ENCODE data around the gene ZNF79. TPM values are rescaled to one million over a fixed set of nuclear protein-coding genes. Genes with fewer than 3 reads are reported as not detected.

Gene ZNF79
- total RNA-seq, 1 donor = 11.9 TPM

- Histone ChIP-seq H3K27me3 (ENCODE audit: insufficient read depth, low read length) (peaks cover 48% of the 10 kb centered on the region), H3K4me1 (ENCODE audit: insufficient read depth, low read length) (peaks cover 11% of the 10 kb centered on the region), H3K27ac (ENCODE audit: low read depth, low read length) (peak overlapping the region; percentile 35), H3K79me2 (ENCODE audit: insufficient read depth, low read length) (no peaks in the 10 kb centered on the region), H3K36me3 (ENCODE audit: insufficient read depth, low read length) (no peaks in the 10 kb centered on the region), H3K9me3 (ENCODE audit: low read depth, low read length) (no peaks in the 10 kb centered on the region), H2AFZ (ENCODE audit: low read length) (no peak overlapping the region), H4K20me1 (ENCODE audit: insufficient read depth, low read length) (no peaks in the 10 kb centered on the region), H3K4me2 (ENCODE audit: insufficient read depth, low read length) (peak overlapping the region; percentile 66), H3K4me3 (ENCODE audit: insufficient read depth, low read length) (no peak overlapping the region)
- peak; percentile 31 for DNase-seq (ENCODE audit: insufficient read length, low spot score, missing footprints)
- TF ChIP-seq CTCF (IDR thresholded peaks at IDR 0.05; ENCODE audit: extremely low read depth, low read depth, low read length) = no peak
Observed at GRCh38 chr9:127388856-127389238, 35.3 kb upstream of the ZNF79 start.

- Histone ChIP-seq H3K4me3 (ENCODE audit: insufficient read depth, low read length) (no peak overlapping the region), H3K27me3 (ENCODE audit: insufficient read depth, low read length) (peaks cover 40% of the 10 kb centered on the region), H3K79me2 (ENCODE audit: insufficient read depth, low read length) (no peaks in the 10 kb centered on the region), H4K20me1 (ENCODE audit: insufficient read depth, low read length) (no peaks in the 10 kb centered on the region), H2AFZ (ENCODE audit: low read length) (no peak overlapping the region), H3K9me3 (ENCODE audit: low read depth, low read length) (no peaks in the 10 kb centered on the region), H3K4me1 (ENCODE audit: insufficient read depth, low read length) (peaks cover 11% of the 10 kb centered on the region), H3K36me3 (ENCODE audit: insufficient read depth, low read length) (no peaks in the 10 kb centered on the region), H3K27ac (ENCODE audit: low read depth, low read length) (no peak overlapping the region), H3K4me2 (ENCODE audit: insufficient read depth, low read length) (no peak overlapping the region)
- DNase-seq (ENCODE audit: insufficient read length, low spot score, missing footprints) = peak; percentile 25
- no peak for TF ChIP-seq CTCF (IDR thresholded peaks at IDR 0.05; ENCODE audit: extremely low read depth, low read depth, low read length)
Observed at GRCh38 chr9:127389381-127390247, 34.6 kb upstream of the ZNF79 start.

DNA sequence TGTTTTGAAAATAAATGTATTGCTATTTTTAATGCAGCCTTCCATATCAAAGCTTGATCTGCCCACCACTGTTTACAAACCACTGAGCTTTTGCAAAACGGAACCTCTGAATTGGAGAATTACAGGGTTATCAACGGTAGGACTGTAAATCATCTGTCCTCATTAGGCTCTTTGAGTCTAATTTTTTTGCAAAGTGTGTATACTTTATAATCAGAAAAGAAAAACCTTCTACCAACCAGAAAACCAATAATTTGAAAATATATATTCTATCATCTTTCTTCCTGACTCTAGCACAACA is 34.0 kb upstream of the ZNF79 start:
- no peak overlapping the region for H3K27ac ChIP-seq (ENCODE audit: low read depth, low read length)
- H4K20me1 ChIP-seq (ENCODE audit: insufficient read depth, low read length) = no peaks in the 10 kb centered on the region
- no peak overlapping the region for H3K4me3 ChIP-seq (ENCODE audit: insufficient read depth, low read length)
- H3K79me2 ChIP-seq (ENCODE audit: insufficient read depth, low read length) = no peaks in the 10 kb centered on the region
- peaks cover 35% of the 10 kb centered on the region for H3K27me3 ChIP-seq (ENCODE audit: insufficient read depth, low read length)
- H3K4me1 ChIP-seq (ENCODE audit: insufficient read depth, low read length) = peaks cover 11% of the 10 kb centered on the region
- H3K4me2 ChIP-seq (ENCODE audit: insufficient read depth, low read length) = no peak overlapping the region
- H2AFZ ChIP-seq (ENCODE audit: low read length) = no peak overlapping the region
- no peak for DNase-seq (ENCODE audit: insufficient read length, low spot score, missing footprints)
- no peak for TF ChIP-seq CTCF (IDR thresholded peaks at IDR 0.05; ENCODE audit: extremely low read depth, low read depth, low read length)
- no peaks in the 10 kb centered on the region for H3K36me3 ChIP-seq (ENCODE audit: insufficient read depth, low read length)
- H3K9me3 ChIP-seq (ENCODE audit: low read depth, low read length) = no peaks in the 10 kb centered on the region

GRCh38 chr9:127390563-127390962 is 33.6 kb upstream of the ZNF79 start:
- TF ChIP-seq CTCF (IDR thresholded peaks at IDR 0.05; ENCODE audit: extremely low read depth, low read depth, low read length) = no peak
- Histone ChIP-seq H3K4me1 (ENCODE audit: insufficient read depth, low read length) (peaks cover 11% of the 10 kb centered on the region), H4K20me1 (ENCODE audit: insufficient read depth, low read length) (no peaks in the 10 kb centered on the region), H3K9me3 (ENCODE audit: low read depth, low read length) (no peaks in the 10 kb centered on the region), H3K4me2 (ENCODE audit: insufficient read depth, low read length) (no peak overlapping the region), H3K36me3 (ENCODE audit: insufficient read depth, low read length) (no peaks in the 10 kb centered on the region), H3K4me3 (ENCODE audit: insufficient read depth, low read length) (no peak overlapping the region), H3K27me3 (ENCODE audit: insufficient read depth, low read length) (peaks cover 31% of the 10 kb centered on the region), H2AFZ (ENCODE audit: low read length) (no peak overlapping the region), H3K27ac (ENCODE audit: low read depth, low read length) (no peak overlapping the region), H3K79me2 (ENCODE audit: insufficient read depth, low read length) (no peaks in the 10 kb centered on the region)
- no peak for DNase-seq (ENCODE audit: insufficient read length, low spot score, missing footprints)

Data from osteoblast (primary cell).